Colonic mucosa (tissue), 4 donors: ENCODE data around the gene OPRM1. TPM values are rescaled to one million over a fixed set of nuclear protein-coding genes. Genes with fewer than 3 reads are reported as not detected.

Source experiments
- DNase-seq: peaks from one replicate; pipeline ENCODE4 v3.0.0-alpha.2; 2020
- H3K27ac ChIP-seq: fragments of 200-600 bp; one replicate; pipeline ENCODE4 v1.8.0; 2021
- H3K27me3 ChIP-seq: fragments of 200-600 bp; one replicate; pipeline ENCODE4 v1.8.0; 2021
- H3K36me3 ChIP-seq: fragments of 200-600 bp; one replicate; pipeline ENCODE4 v1.8.0; 2021
- H3K4me1 ChIP-seq: fragments of 200-600 bp; one replicate; pipeline ENCODE4 v1.8.0; 2021; ENCODE audit warnings: mild to moderate bottlenecking
- H3K4me3 ChIP-seq: fragments of 200-600 bp; one replicate; pipeline ENCODE4 v1.8.0; 2021
- H3K9ac ChIP-seq, 2 donors: one replicate each; pipeline ENCODE4 v1.7.0; 2013; ENCODE audit warnings: control low read depth in 2 of 2, low read depth in 2 of 2, low read length in 2 of 2
- H3K9me3 ChIP-seq: fragments of 200-600 bp; one replicate; pipeline ENCODE4 v1.8.0; 2021
- intact Hi-C: fragments of 100-400 bp; cut with DNase I; formaldehyde crosslinking; loops from one replicate; pipeline ENCODE4 v1.14.1; 2022
- total RNA-seq, 2 donors: library from RNA; stranded (reverse); fragmentation: NEBNext Ultra II Directional in 1 of 2; extraction: Animal tissue kit (Norgen Biotek cat#: 25700) in 1 of 2; gene quantifications; one replicate each; pipeline ENCODE4 v1.2.1, GENCODE V29; 2021
- TF ChIP-seq, protein P1 (sequence below): fragments of 200-600 bp; IDR thresholded peaks from one replicate; pipeline ENCODE4 v1.8.0; 2022; ENCODE audit warnings: antibody characterized with exemption, mild to moderate bottlenecking
- donor health status: healthy.
- donor health status: DM: no; HTN: no; CAD: no.
- donor health status: DM: no; HTN: no; CAD: no.

OPRM1 gene
- total RNA-seq, 2 donors from 2014 or later: not detected

- H3K9me3 ChIP-seq: no peaks in the 10 kb centered on the region
- DNase-seq: no peak
- no peak overlapping the region for H3K27ac ChIP-seq
- no peaks in the 10 kb centered on the region for H3K36me3 ChIP-seq
- H3K4me3 ChIP-seq: no peak overlapping the region
- no peak overlapping the region for H3K9ac ChIP-seq
- intact Hi-C loops: no loop called here
- H3K4me1 ChIP-seq: no peaks in the 10 kb centered on the region
- no peaks in the 10 kb centered on the region for H3K27me3 ChIP-seq
- TF ChIP-seq, protein P1, sequence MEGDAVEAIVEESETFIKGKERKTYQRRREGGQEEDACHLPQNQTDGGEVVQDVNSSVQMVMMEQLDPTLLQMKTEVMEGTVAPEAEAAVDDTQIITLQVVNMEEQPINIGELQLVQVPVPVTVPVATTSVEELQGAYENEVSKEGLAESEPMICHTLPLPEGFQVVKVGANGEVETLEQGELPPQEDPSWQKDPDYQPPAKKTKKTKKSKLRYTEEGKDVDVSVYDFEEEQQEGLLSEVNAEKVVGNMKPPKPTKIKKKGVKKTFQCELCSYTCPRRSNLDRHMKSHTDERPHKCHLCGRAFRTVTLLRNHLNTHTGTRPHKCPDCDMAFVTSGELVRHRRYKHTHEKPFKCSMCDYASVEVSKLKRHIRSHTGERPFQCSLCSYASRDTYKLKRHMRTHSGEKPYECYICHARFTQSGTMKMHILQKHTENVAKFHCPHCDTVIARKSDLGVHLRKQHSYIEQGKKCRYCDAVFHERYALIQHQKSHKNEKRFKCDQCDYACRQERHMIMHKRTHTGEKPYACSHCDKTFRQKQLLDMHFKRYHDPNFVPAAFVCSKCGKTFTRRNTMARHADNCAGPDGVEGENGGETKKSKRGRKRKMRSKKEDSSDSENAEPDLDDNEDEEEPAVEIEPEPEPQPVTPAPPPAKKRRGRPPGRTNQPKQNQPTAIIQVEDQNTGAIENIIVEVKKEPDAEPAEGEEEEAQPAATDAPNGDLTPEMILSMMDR: no peak
Measured at GRCh38 chr6:154106251-154106650, 67.2 kb downstream of the OPRM1 start.

DNA sequence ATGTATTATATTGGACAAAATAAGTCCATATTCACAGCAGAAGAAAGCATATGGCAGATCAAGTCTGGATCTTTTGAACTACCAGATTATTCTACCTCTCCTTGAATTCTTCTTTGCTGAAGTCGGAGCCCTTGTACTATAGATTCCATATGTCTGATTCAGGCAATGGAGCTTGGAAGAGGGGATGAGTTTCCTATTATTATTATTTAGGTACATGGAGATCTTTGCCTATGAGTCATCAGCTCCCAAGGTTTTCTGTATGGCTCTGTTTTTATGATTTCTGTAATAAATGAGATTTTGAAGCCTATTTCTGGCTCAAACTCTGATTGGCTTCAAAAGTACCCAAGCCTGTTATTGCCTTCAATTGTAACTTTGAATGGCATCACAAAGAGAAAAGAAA is 72.0 kb downstream of the OPRM1 start:
- DNase-seq: no peak
- Histone ChIP-seq H3K4me1 (no peaks in the 10 kb centered on the region), H3K36me3 (no peaks in the 10 kb centered on the region), H3K4me3 (no peak overlapping the region), H3K9ac (no peak overlapping the region), H3K27me3 (no peaks in the 10 kb centered on the region), H3K27ac (no peak overlapping the region), H3K9me3 (no peaks in the 10 kb centered on the region)
- TF ChIP-seq, protein P1: no peak
- intact Hi-C loops: no loop called here

- Histone ChIP-seq H3K4me3 (no peak overlapping the region), H3K36me3 (no peaks in the 10 kb centered on the region), H3K9ac (no peak overlapping the region), H3K27me3 (no peaks in the 10 kb centered on the region), H3K4me1 (no peaks in the 10 kb centered on the region), H3K9me3 (no peaks in the 10 kb centered on the region), H3K27ac (no peak overlapping the region)
- TF ChIP-seq, protein P1: no peak
- DNase-seq: no peak
- intact Hi-C loops: no loop called here
Measured at GRCh38 chr6:154112181-154112809, 73.3 kb downstream of the OPRM1 start.

- Histone ChIP-seq H3K27me3 (no peaks in the 10 kb centered on the region), H3K4me1 (no peaks in the 10 kb centered on the region), H3K9me3 (no peaks in the 10 kb centered on the region), H3K9ac (no peak overlapping the region), H3K36me3 (no peaks in the 10 kb centered on the region), H3K27ac (no peak overlapping the region), H3K4me3 (no peak overlapping the region)
- DNase-seq: no peak
- intact Hi-C loops: no loop called here
- TF ChIP-seq, protein P1: no peak
Measured at GRCh38 chr6:154113392-154113791, 74.4 kb downstream of the OPRM1 start.

- Histone ChIP-seq H3K9me3 (no peaks in the 10 kb centered on the region), H3K4me1 (no peaks in the 10 kb centered on the region), H3K36me3 (no peaks in the 10 kb centered on the region), H3K9ac (no peak overlapping the region), H3K27me3 (no peaks in the 10 kb centered on the region), H3K27ac (no peak overlapping the region), H3K4me3 (no peak overlapping the region)
- TF ChIP-seq, protein P1: no peak
- no peak for DNase-seq
- intact Hi-C loops: no loop called here
Measured at GRCh38 chr6:154117485-154117884, 78.4 kb downstream of the OPRM1 start.
